GM12878 (cell line): ENCODE data around the gene FNTB. TPM values are rescaled to one million over a fixed set of nuclear protein-coding genes. Genes with fewer than 3 reads are reported as not detected.
A peak's percentile ranks its signal among the peaks of the same experiment; 100 is the strongest.

Experiments
- ATAC-seq: fragments of 200-7000 bp; cut with Tn5 transposase; 3 replicates; pipeline ENCODE4 v1.9.1; 2020; ENCODE audit warnings: mild to moderate bottlenecking, moderate library complexity
- BruUV-seq: library from RNA; stranded (reverse); fragments of 400-500 nt; replicated peaks from 2 replicates; lab custom pipeline; 2021; lab: Mats Ljungman, UMichigan
- CTCF ChIA-PET: fragments of 300-600 bp; sonication (Branson Sonifier 250); formaldehyde crosslinking; extraction: SDS; loops from one replicate; lab custom pipeline; 2021; ENCODE audit warnings: inconsistent platforms; lab: Yijun Ruan, JAX
- POLR2A ChIA-PET: fragments of 350-600 bp; formaldehyde crosslinking; extraction: SDS; loops from one replicate; lab custom pipeline; 2021; ENCODE audit warnings: inconsistent platforms; lab: Charles Lee
- RAD21 ChIA-PET: fragments of 300-600 bp; sonication (Branson Sonifier 250); formaldehyde crosslinking; loops from one replicate; lab custom pipeline; 2023; ENCODE audit warnings: antibody characterized with exemption; ENCODE audit not compliant: unreplicated experiment; lab: Charles Lee
- SMC1A ChIA-PET: fragments of 300-600 bp; sonication (Branson Sonifier 250); formaldehyde crosslinking; loops from one replicate; lab custom pipeline; 2023; ENCODE audit not compliant: unreplicated experiment, uncharacterized antibody; lab: Charles Lee
- DNase-seq: peaks from one replicate; pipeline ENCODE4 v3.0.0-alpha.2; 2011; ENCODE audit warnings: low read depth, low spot score
- FAIRE-seq: peaks from 3 replicates; lab custom pipeline; 2011; peaks lifted over from hg19 to GRCh38; lab: Jason Lieb, UNC
- H2AFZ ChIP-seq: 2 replicates; pipeline ENCODE4 v1.6.0; 2011; ENCODE audit warnings: low read depth, low read length, control low read depth; ENCODE audit not compliant: control insufficient read depth
- H3K27ac ChIP-seq: 2 replicates; pipeline ENCODE4 v1.5.1; 2011; ENCODE audit warnings: control low read depth; ENCODE audit not compliant: control insufficient read depth, insufficient read depth
- H3K27me3 ChIP-seq, 2 experiments: replicated peaks in 1 of 2; 2 replicates each; pipeline versions ENCODE4 v1.6.0 to v1.6.1; 2011; ENCODE audit warnings: low read length in 1 of 2; ENCODE audit not compliant: control insufficient read depth in 2 of 2, insufficient read depth in 2 of 2
- H3K36me3 ChIP-seq, 2 experiments: 2 replicates each; pipeline ENCODE4 v1.5.1; 2011; ENCODE audit warnings: low read length in 1 of 2; ENCODE audit not compliant: control insufficient read depth in 2 of 2, insufficient read depth in 2 of 2
- H3K4me1 ChIP-seq: 2 replicates; pipeline ENCODE4 v1.6.1; 2011; ENCODE audit warnings: mild to moderate bottlenecking, low read length, moderate library complexity, mixed read lengths; ENCODE audit not compliant: control insufficient read depth, insufficient read depth
- H3K4me2 ChIP-seq: 2 replicates; pipeline ENCODE4 v1.6.0; 2011; ENCODE audit warnings: control low read depth; ENCODE audit not compliant: control insufficient read depth, insufficient read depth
- H3K4me3 ChIP-seq: fragments of 200-600 bp; sonication (generic); 2 replicates; pipeline ENCODE4 v1.5.1; 2016
- H3K79me2 ChIP-seq: 2 replicates; pipeline ENCODE4 v1.6.0; 2011; ENCODE audit warnings: low read length; ENCODE audit not compliant: control insufficient read depth, insufficient read depth
- H3K9ac ChIP-seq: 2 replicates; pipeline ENCODE4 v1.8.0; 2011; ENCODE audit warnings: low read length, control low read depth, mixed read lengths; ENCODE audit not compliant: control insufficient read depth, insufficient read depth
- H3K9me3 ChIP-seq: replicated peaks from 3 replicates; pipeline ENCODE4 v1.5.1; 2011; ENCODE audit warnings: mild to moderate bottlenecking, low read length; ENCODE audit not compliant: control insufficient read depth, insufficient read depth
- H4K20me1 ChIP-seq: 2 replicates; pipeline ENCODE4 v1.6.0; 2011; ENCODE audit not compliant: control insufficient read depth, insufficient read depth
- ATF7 ChIP-seq: fragments of 450-650 bp; IDR thresholded peaks from 2 replicates; pipeline ENCODE4 v1.6.1; 2016; ENCODE audit warnings: low read depth, mild to moderate bottlenecking
- BCL11A ChIP-seq: IDR thresholded peaks from 2 replicates; pipeline ENCODE4 v1.6.1; 2011; ENCODE audit warnings: low read depth, low read length
- BCL3 ChIP-seq: IDR thresholded peaks from 2 replicates; pipeline ENCODE4 v1.6.1; 2011; ENCODE audit warnings: borderline replicate concordance, low read depth, mild to moderate bottlenecking, moderate library complexity, low read length; ENCODE audit not compliant: insufficient read depth, poor library complexity, severe bottlenecking
- CREM ChIP-seq: IDR thresholded peaks from 2 replicates; pipeline ENCODE4 v1.6.1; 2014; ENCODE audit warnings: antibody characterized with exemption, low read depth
- DPF2 ChIP-seq: fragments of 450-650 bp; IDR thresholded peaks from 2 replicates; pipeline ENCODE4 v1.6.1; 2017; ENCODE audit warnings: mild to moderate bottlenecking
- FOXK2 ChIP-seq: fragments of 450-650 bp; IDR thresholded peaks from 2 replicates; pipeline ENCODE4 v1.6.1; 2017; ENCODE audit warnings: mild to moderate bottlenecking, moderate library complexity
- FOXM1 ChIP-seq: IDR thresholded peaks from 2 replicates; pipeline ENCODE4 v1.6.1; 2012; ENCODE audit warnings: low read depth, mild to moderate bottlenecking, inconsistent platforms, low read length, moderate library complexity
- IKZF2 ChIP-seq, 2 experiments: fragments of 450-650 bp; IDR thresholded peaks; 2 replicates each; pipeline ENCODE4 v1.6.1; 2017; ENCODE audit warnings: mild to moderate bottlenecking in 2 of 2, moderate library complexity in 2 of 2
- JUNB ChIP-seq: IDR thresholded peaks from 2 replicates; pipeline ENCODE4 v1.6.1; 2016; ENCODE audit warnings: antibody characterized with exemption, mild to moderate bottlenecking
- KLF5 ChIP-seq: fragments of 450-650 bp; IDR thresholded peaks from 2 replicates; pipeline ENCODE4 v1.6.1; 2014; ENCODE audit warnings: mild to moderate bottlenecking; ENCODE audit not compliant: partially characterized antibody
- MEF2B ChIP-seq: fragments of 450-650 bp; IDR thresholded peaks from 2 replicates; pipeline ENCODE4 v1.6.1; 2018; ENCODE audit warnings: mild to moderate bottlenecking, moderate library complexity; ENCODE audit not compliant: partially characterized antibody, poor library complexity, severe bottlenecking
- MTA2 ChIP-seq: fragments of 450-650 bp; IDR thresholded peaks from 2 replicates; pipeline ENCODE4 v1.6.1; 2016; ENCODE audit warnings: low read depth, mild to moderate bottlenecking, moderate library complexity
- NFIC ChIP-seq: IDR thresholded peaks from 2 replicates; pipeline ENCODE4 v1.6.1; 2012; ENCODE audit warnings: low read depth, mild to moderate bottlenecking, inconsistent platforms, low read length, moderate library complexity
- POLR2A ChIP-seq: IDR thresholded peaks from 2 replicates; pipeline ENCODE4 v1.6.1; 2011; ENCODE audit warnings: low read depth, mild to moderate bottlenecking, low read length
- POLR2AphosphoS5 ChIP-seq: IDR thresholded peaks from 2 replicates; pipeline ENCODE4 v1.6.1; 2011; ENCODE audit warnings: mild to moderate bottlenecking, low read length, inconsistent platforms
- SMAD5 ChIP-seq: IDR thresholded peaks from 2 replicates; pipeline ENCODE4 v1.6.1; 2016; ENCODE audit warnings: antibody characterized with exemption, low read depth
- SMARCA5 ChIP-seq: fragments of 450-650 bp; IDR thresholded peaks from 2 replicates; pipeline ENCODE4 v1.6.1; 2017; ENCODE audit warnings: mild to moderate bottlenecking
- TAF1 ChIP-seq: IDR thresholded peaks from 2 replicates; pipeline ENCODE4 v1.6.1; 2011; ENCODE audit warnings: mild to moderate bottlenecking, low read depth, low read length, borderline replicate concordance
- WGBS: methylation state at CpG from one replicate; pipeline ENCODE4 v1.1.6; 2016; ENCODE audit warnings: low lambda C conversion rate; ENCODE audit not compliant: insufficient replicate concordance, insufficient coverage; ENCODE audit errors: missing lambda C conversion rate; 5-methylcytosine and 5-hydroxymethylcytosine counted together
- in situ Hi-C: fragments of 300-500 bp; cut with MboI; formaldehyde crosslinking; loops from 9 replicates; pipeline ENCODE4 v1.14.3; 2018; ENCODE audit warnings: mixed read lengths
- intact Hi-C: fragments of 100-400 bp; cut with micrococcal nuclease; formaldehyde crosslinking; loops from one replicate; pipeline ENCODE4 v1.14.2; 2022; ENCODE audit not compliant: unreplicated experiment
- polyA plus RNA-seq, 11 experiments: library from polyadenylated mRNA; depleted of rRNA in 4 of 11; unstranded in 6 of 11; stranded (reverse) in 5 of 11; fragments of >200 nt; fragmentation: Nextera tagmentation in 4 of 11; fragmentation: Illumina TruSeq in 1 of 11; extraction: Ambion mirVana in 4 of 11; extraction: Trizol in 1 of 11; gene quantifications; 1 replicate in 1 of 11; 2 replicates in 10 of 11; pipeline versions ENCODE4 v1.2.1 to v1.2.3, GENCODE V29; 2011 to 2016; ENCODE audit warnings: inconsistent platforms in 2 of 11, missing spikeins in 2 of 11, low read depth in 1 of 11
- total RNA-seq, 4 experiments: library from RNA; depleted of rRNA in 3 of 4; stranded (reverse); fragments of >200 nt in 3 of 4; fragmentation: Illumina TruSeq in 1 of 4; extraction: Trizol in 1 of 4; gene quantifications; 2 replicates each; pipeline versions ENCODE4 v1.2.1 to v1.2.3, GENCODE V29; 2013 to 2021
- TF ChIP-seq, protein P1 (sequence below): fragments of 450-650 bp; IDR thresholded peaks from 2 replicates; pipeline ENCODE4 v1.6.1; 2016; ENCODE audit warnings: mild to moderate bottlenecking
- TF ChIP-seq, protein P2 (sequence below): IDR thresholded peaks from 2 replicates; pipeline ENCODE4 v1.6.1; 2012; ENCODE audit warnings: low read length, inconsistent platforms
- TF ChIP-seq, protein P3 (sequence below): fragments of 450-650 bp; IDR thresholded peaks from 2 replicates; pipeline ENCODE4 v1.6.1; 2017; ENCODE audit warnings: low read depth, mild to moderate bottlenecking, moderate library complexity

FNTB gene
- total and polyA plus RNA-seq, 10 of the 15 experiments (the other 5 are each of a cell fraction or from before 2014, with no cell fraction given) = 10.4 to 25.1 (median 16.7) TPM

DNA sequence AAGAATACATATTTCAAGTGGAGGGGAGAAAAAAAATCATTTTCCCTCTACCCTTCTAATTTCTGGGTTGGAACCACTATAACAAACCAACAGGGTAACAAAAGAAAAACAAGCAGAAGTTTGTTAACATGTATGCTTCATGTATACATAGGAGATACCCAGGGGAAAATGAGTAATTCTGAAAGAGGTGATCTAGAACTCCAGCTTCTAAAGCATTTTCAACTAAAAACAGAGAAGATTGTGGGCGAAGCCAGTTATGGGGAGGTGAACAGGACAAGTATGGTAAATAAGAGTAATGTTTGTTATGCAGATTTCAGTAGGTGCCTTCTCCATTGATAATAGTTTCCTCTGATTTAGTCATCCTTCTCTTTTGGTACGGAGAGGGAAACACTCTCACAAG lies 16.7 kb downstream of the FNTB start:
- Histone ChIP-seq H3K4me2 (peak overlapping the region; percentile 19), H3K4me1 (peaks cover 28% of the 10 kb centered on the region), H2AFZ (no peak overlapping the region; the same call in 1 of the 2 replicates), H3K27me3 (no peaks in the 10 kb centered on the region), H3K9me3 (no peaks in the 10 kb centered on the region), H3K9ac (peak overlapping the region; percentile 0; the same call in 1 of the 2 replicates), H3K4me3 (0 out of 2 replicates have a peak overlapping the region, but pooled peaks have one; percentile 19), H3K27ac (peak overlapping the region; percentile 59), H4K20me1 (no peaks in the 10 kb centered on the region), H3K79me2 (peaks cover 33% of the 10 kb centered on the region), H3K36me3 (peaks cover 7 to 13% of the 10 kb centered on the region in 2 experiments)
- ATAC-seq = peak; percentile 85
- POLR2A ChIA-PET = no interaction called here
- peak; percentile 55 for DNase-seq
- SMC1A ChIA-PET = interaction anchor here (0.6 to 6.6 kb wide), 4 partner anchors 9 to 18 kb away, joined by 3 to 55 read pairs (median 3); partner anchors contain the start of gene FNTB
- RAD21 ChIA-PET = interaction anchor here (1.6 to 1.9 kb wide), 2 partner anchors 16 to 76 kb away, joined by 3 to 6 read pairs; no protein-coding TSS in a partner anchor
- FAIRE-seq = no peak
- in situ Hi-C loops = no loop called here
- CTCF ChIA-PET = interaction anchor here (1.5 to 8.5 kb wide), 5 partner anchors 9 to 17 kb away, joined by 5 to 67 read pairs (median 7); partner anchors contain the start of gene FNTB
- WGBS = 0% methylated on average over 2 of the region's 2 CpGs
- BruUV-seq = no TSS peak
- intact Hi-C loops = no loop called here
- TF ChIP-seq MTA2 (0 out of 2 replicates have a peak, but pooled peaks have one; percentile 24), JUNB (peak; percentile 95), KLF5 (no peak), DPF2 (no peak), CREM (peak; percentile 24; the same call in 1 of the 2 replicates), SMAD5 (no peak), BCL3 (peak; percentile 45), SMARCA5 (peak; percentile 38; the same call in 1 of the 2 replicates), TAF1 (no peak), POLR2AphosphoS5 (no peak), NFIC (peak; percentile 62), POLR2A (no peak), IKZF2 (IDR thresholded peaks at IDR 0.05) (peak in 1 of 2 experiments; percentile 59; a peak in 2 of 4 replicates), MEF2B (peak; percentile 88), BCL11A (no peak), FOXK2 (peak; percentile 59), FOXM1 (peak; percentile 73; the same call in 1 of the 2 replicates), ATF7 (peak; percentile 66; the same call in 1 of the 2 replicates)
- TF ChIP-seq, protein P1, sequence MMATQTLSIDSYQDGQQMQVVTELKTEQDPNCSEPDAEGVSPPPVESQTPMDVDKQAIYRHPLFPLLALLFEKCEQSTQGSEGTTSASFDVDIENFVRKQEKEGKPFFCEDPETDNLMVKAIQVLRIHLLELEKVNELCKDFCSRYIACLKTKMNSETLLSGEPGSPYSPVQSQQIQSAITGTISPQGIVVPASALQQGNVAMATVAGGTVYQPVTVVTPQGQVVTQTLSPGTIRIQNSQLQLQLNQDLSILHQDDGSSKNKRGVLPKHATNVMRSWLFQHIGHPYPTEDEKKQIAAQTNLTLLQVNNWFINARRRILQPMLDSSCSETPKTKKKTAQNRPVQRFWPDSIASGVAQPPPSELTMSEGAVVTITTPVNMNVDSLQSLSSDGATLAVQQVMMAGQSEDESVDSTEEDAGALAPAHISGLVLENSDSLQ = no peak
- TF ChIP-seq, protein P2, sequence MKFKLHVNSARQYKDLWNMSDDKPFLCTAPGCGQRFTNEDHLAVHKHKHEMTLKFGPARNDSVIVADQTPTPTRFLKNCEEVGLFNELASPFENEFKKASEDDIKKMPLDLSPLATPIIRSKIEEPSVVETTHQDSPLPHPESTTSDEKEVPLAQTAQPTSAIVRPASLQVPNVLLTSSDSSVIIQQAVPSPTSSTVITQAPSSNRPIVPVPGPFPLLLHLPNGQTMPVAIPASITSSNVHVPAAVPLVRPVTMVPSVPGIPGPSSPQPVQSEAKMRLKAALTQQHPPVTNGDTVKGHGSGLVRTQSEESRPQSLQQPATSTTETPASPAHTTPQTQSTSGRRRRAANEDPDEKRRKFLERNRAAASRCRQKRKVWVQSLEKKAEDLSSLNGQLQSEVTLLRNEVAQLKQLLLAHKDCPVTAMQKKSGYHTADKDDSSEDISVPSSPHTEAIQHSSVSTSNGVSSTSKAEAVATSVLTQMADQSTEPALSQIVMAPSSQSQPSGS = peak; percentile 72; the same call in 1 of the 2 replicates
- TF ChIP-seq, protein P3, sequence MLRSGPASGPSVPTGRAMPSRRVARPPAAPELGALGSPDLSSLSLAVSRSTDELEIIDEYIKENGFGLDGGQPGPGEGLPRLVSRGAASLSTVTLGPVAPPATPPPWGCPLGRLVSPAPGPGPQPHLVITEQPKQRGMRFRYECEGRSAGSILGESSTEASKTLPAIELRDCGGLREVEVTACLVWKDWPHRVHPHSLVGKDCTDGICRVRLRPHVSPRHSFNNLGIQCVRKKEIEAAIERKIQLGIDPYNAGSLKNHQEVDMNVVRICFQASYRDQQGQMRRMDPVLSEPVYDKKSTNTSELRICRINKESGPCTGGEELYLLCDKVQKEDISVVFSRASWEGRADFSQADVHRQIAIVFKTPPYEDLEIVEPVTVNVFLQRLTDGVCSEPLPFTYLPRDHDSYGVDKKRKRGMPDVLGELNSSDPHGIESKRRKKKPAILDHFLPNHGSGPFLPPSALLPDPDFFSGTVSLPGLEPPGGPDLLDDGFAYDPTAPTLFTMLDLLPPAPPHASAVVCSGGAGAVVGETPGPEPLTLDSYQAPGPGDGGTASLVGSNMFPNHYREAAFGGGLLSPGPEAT = 0 out of 2 replicates have a peak, but pooled peaks have one; percentile 20
